IPS-15b (cell line): Measurements from ENCODE around the gene KCNMB2.

ENCODE experiments used
- H3K27me3 ChIP-seq: one replicate; pipeline ENCODE4 v1.6.1; 2013; ENCODE audit warnings: low read length; ENCODE audit not compliant: control insufficient read depth, insufficient read depth
- H3K36me3 ChIP-seq: one replicate; pipeline ENCODE4 v1.6.1; 2013; ENCODE audit warnings: low read length; ENCODE audit not compliant: control insufficient read depth, insufficient read depth
- H3K4me1 ChIP-seq: one replicate; pipeline ENCODE4 v1.6.1; 2013; ENCODE audit warnings: mild to moderate bottlenecking, low read length; ENCODE audit not compliant: control insufficient read depth, insufficient read depth
- H3K4me3 ChIP-seq: one replicate; pipeline ENCODE4 v1.5.1; 2013; ENCODE audit warnings: low read depth, low read length
- H3K9ac ChIP-seq: one replicate; pipeline ENCODE4 v1.6.1; 2013; ENCODE audit warnings: low read depth, mild to moderate bottlenecking, low read length
- H3K9me3 ChIP-seq: one replicate; pipeline ENCODE4 v1.6.1; 2013; ENCODE audit warnings: mild to moderate bottlenecking, low read length; ENCODE audit not compliant: control insufficient read depth, insufficient read depth

The KCNMB2 gene

GRCh38 chr3:178585454-178585853 is 49.2 kb downstream of the KCNMB2 start:
- no peaks in the 10 kb centered on the region for H3K9me3 ChIP-seq
- H3K4me3 ChIP-seq, result no peak overlapping the region

GRCh38 chr3:178586076-178586475 is 49.8 kb downstream of the KCNMB2 start:
- Histone ChIP-seq H3K4me3 (no peak overlapping the region), H3K9ac (no peak overlapping the region), H3K9me3 (no peaks in the 10 kb centered on the region), H3K4me1 (no peaks in the 10 kb centered on the region), H3K36me3 (no peaks in the 10 kb centered on the region), H3K27me3 (no peaks in the 10 kb centered on the region)

More at GRCh38 chr3:178585454-178585853, 49.2 kb downstream of the KCNMB2 start:
- no peaks in the 10 kb centered on the region for H3K36me3 ChIP-seq
- no peaks in the 10 kb centered on the region for H3K27me3 ChIP-seq
- H3K9ac ChIP-seq, result no peak overlapping the region
- no peaks in the 10 kb centered on the region for H3K4me1 ChIP-seq

- H3K9me3 ChIP-seq, result no peaks in the 10 kb centered on the region
- H3K4me3 ChIP-seq, result no peak overlapping the region
- no peak overlapping the region for H3K9ac ChIP-seq
- H3K36me3 ChIP-seq, result no peaks in the 10 kb centered on the region
- H3K27me3 ChIP-seq, result no peaks in the 10 kb centered on the region
- H3K4me1 ChIP-seq, result no peaks in the 10 kb centered on the region
Observed at GRCh38 chr3:178588628-178589027, 52.4 kb downstream of the KCNMB2 start.

- no peaks in the 10 kb centered on the region for H3K27me3 ChIP-seq
- no peak overlapping the region for H3K4me3 ChIP-seq
- H3K9me3 ChIP-seq, result no peaks in the 10 kb centered on the region
- no peak overlapping the region for H3K9ac ChIP-seq
- no peaks in the 10 kb centered on the region for H3K36me3 ChIP-seq
- H3K4me1 ChIP-seq, result no peaks in the 10 kb centered on the region
Observed at GRCh38 chr3:178593786-178594185, 57.5 kb downstream of the KCNMB2 start.

- H3K4me3 ChIP-seq, result no peak overlapping the region
- H3K27me3 ChIP-seq, result no peaks in the 10 kb centered on the region
- no peaks in the 10 kb centered on the region for H3K9me3 ChIP-seq
- no peaks in the 10 kb centered on the region for H3K36me3 ChIP-seq
- peaks cover 7% of the 10 kb centered on the region for H3K4me1 ChIP-seq
- no peak overlapping the region for H3K9ac ChIP-seq
Observed at GRCh38 chr3:178597371-178597770, 61.1 kb downstream of the KCNMB2 start.

GRCh38 chr3:178602856-178603255 is 66.6 kb downstream of the KCNMB2 start:
- Histone ChIP-seq H3K36me3 (no peaks in the 10 kb centered on the region), H3K4me1 (peaks cover 7% of the 10 kb centered on the region), H3K9ac (no peak overlapping the region), H3K27me3 (no peaks in the 10 kb centered on the region), H3K4me3 (no peak overlapping the region), H3K9me3 (no peaks in the 10 kb centered on the region)

GRCh38 chr3:178603735-178604134 is 67.5 kb downstream of the KCNMB2 start:
- H3K9me3 ChIP-seq, result no peaks in the 10 kb centered on the region
- no peak overlapping the region for H3K9ac ChIP-seq
- no peaks in the 10 kb centered on the region for H3K27me3 ChIP-seq
- no peaks in the 10 kb centered on the region for H3K36me3 ChIP-seq
- H3K4me3 ChIP-seq, result no peak overlapping the region
- peaks cover 7% of the 10 kb centered on the region for H3K4me1 ChIP-seq

GRCh38 chr3:178618197-178618596 is 82.0 kb downstream of the KCNMB2 start:
- Histone ChIP-seq H3K4me3 (no peak overlapping the region), H3K4me1 (no peaks in the 10 kb centered on the region), H3K36me3 (no peaks in the 10 kb centered on the region), H3K9ac (no peak overlapping the region), H3K9me3 (no peaks in the 10 kb centered on the region), H3K27me3 (no peaks in the 10 kb centered on the region)

GRCh38 chr3:178618896-178619295 is 82.7 kb downstream of the KCNMB2 start:
- Histone ChIP-seq H3K36me3 (no peaks in the 10 kb centered on the region), H3K27me3 (no peaks in the 10 kb centered on the region), H3K4me3 (no peak overlapping the region), H3K9me3 (no peaks in the 10 kb centered on the region), H3K4me1 (no peaks in the 10 kb centered on the region), H3K9ac (no peak overlapping the region)

GRCh38 chr3:178623666-178624255 is 87.5 kb downstream of the KCNMB2 start:
- no peak overlapping the region for H3K4me3 ChIP-seq
- H3K4me1 ChIP-seq, result no peaks in the 10 kb centered on the region
- H3K36me3 ChIP-seq, result no peaks in the 10 kb centered on the region

GRCh38 chr3:178624276-178624675 is 88.0 kb downstream of the KCNMB2 start:
- Histone ChIP-seq H3K4me3 (no peak overlapping the region), H3K9ac (no peak overlapping the region), H3K4me1 (no peaks in the 10 kb centered on the region), H3K36me3 (no peaks in the 10 kb centered on the region), H3K9me3 (no peaks in the 10 kb centered on the region), H3K27me3 (no peaks in the 10 kb centered on the region)

More at GRCh38 chr3:178623666-178624255, 87.5 kb downstream of the KCNMB2 start:
- Histone ChIP-seq H3K27me3 (no peaks in the 10 kb centered on the region), H3K9me3 (no peaks in the 10 kb centered on the region), H3K9ac (no peak overlapping the region)

GRCh38 chr3:178625053-178625600 is 88.9 kb downstream of the KCNMB2 start:
- no peaks in the 10 kb centered on the region for H3K9me3 ChIP-seq
- H3K9ac ChIP-seq, result no peak overlapping the region
- H3K4me3 ChIP-seq, result no peak overlapping the region
- no peaks in the 10 kb centered on the region for H3K27me3 ChIP-seq
- no peaks in the 10 kb centered on the region for H3K4me1 ChIP-seq
- H3K36me3 ChIP-seq, result no peaks in the 10 kb centered on the region
